HEK293 (cell line): Measurements from ENCODE around the gene TFE3.

Source experiments
- CTCF ChIA-PET: fragments of 350-600 bp; formaldehyde crosslinking; extraction: SDS; loops from one replicate; lab custom pipeline; 2021; ENCODE audit warnings: antibody characterized with exemption; lab: Yijun Ruan, JAX
- POLR2A ChIA-PET: fragments of 300-600 bp; formaldehyde crosslinking; extraction: SDS; loops from one replicate; lab custom pipeline; 2020; ENCODE audit warnings: antibody characterized with exemption, inconsistent platforms; lab: Yijun Ruan, JAX
- H3K27ac ChIP-seq: fragments of 200-500 bp; sonication (Bioruptor generic); 2 replicates; pipeline ENCODE4 v1.5.1; 2014; ENCODE audit warnings: low read depth, low read length, control low read depth, inconsistent platforms; ENCODE audit errors: extremely low read depth
- H3K36me3 ChIP-seq, 2 experiments: fragments of 200-500 bp in 1 of 2; sonication (Bioruptor generic) in 1 of 2; 1 replicate in 1 of 2; 2 replicates in 1 of 2; pipeline ENCODE4 v1.5.1; 2014 to 2017; ENCODE audit warnings: inconsistent platforms in 2 of 2, low read length in 2 of 2; ENCODE audit not compliant: control insufficient read depth in 2 of 2, insufficient read depth in 1 of 2
- H3K4me1 ChIP-seq: fragments of 200-500 bp; sonication (Bioruptor generic); 2 replicates; pipeline ENCODE4 v1.5.1; 2014; ENCODE audit warnings: mild to moderate bottlenecking, low read length, inconsistent platforms; ENCODE audit not compliant: control insufficient read depth, insufficient read depth
- H3K4me3 ChIP-seq: 2 replicates; pipeline ENCODE4 v1.5.1; 2011; ENCODE audit warnings: low read depth, mild to moderate bottlenecking, control low read depth, low read length, moderate library complexity
- H3K9me3 ChIP-seq: fragments of 200-500 bp; sonication (Bioruptor generic); 2 replicates; pipeline ENCODE4 v1.5.1; 2014; ENCODE audit warnings: low read depth, low read length, inconsistent platforms; ENCODE audit not compliant: control insufficient read depth, insufficient read depth
- SALL2 ChIP-seq: fragments of 450-650 bp; formaldehyde crosslinking; IDR thresholded peaks from 2 replicates; pipeline ENCODE4 v1.5.0; 2017; ENCODE audit warnings: missing biosample characterization, mild to moderate bottlenecking, missing genetic modification characterization, borderline replicate concordance
- SETDB1 ChIP-seq: IDR thresholded peaks from one replicate; pipeline ENCODE4 v1.6.1; 2017; ENCODE audit warnings: mild to moderate bottlenecking, low read length, moderate library complexity, mixed read lengths; ENCODE audit not compliant: insufficient read length
- SP7 ChIP-seq: fragments of 450-650 bp; formaldehyde crosslinking; IDR thresholded peaks from 2 replicates; pipeline ENCODE4 v1.5.1; 2016; ENCODE audit warnings: missing biosample characterization, missing genetic modification characterization
- YY1 ChIP-seq: fragments of 450-650 bp; formaldehyde crosslinking; IDR thresholded peaks from 2 replicates; pipeline ENCODE4 v1.5.1; 2018; ENCODE audit warnings: missing biosample characterization, missing genetic modification characterization
- ZBTB21 ChIP-seq: fragments of 450-650 bp; formaldehyde crosslinking; IDR thresholded peaks from 2 replicates; pipeline ENCODE4 v1.5.1; 2017; ENCODE audit warnings: missing biosample characterization, missing genetic modification characterization
- ZFP69B ChIP-seq: fragments of 450-650 bp; formaldehyde crosslinking; IDR thresholded peaks from 2 replicates; pipeline ENCODE4 v1.5.1; 2016; ENCODE audit warnings: missing biosample characterization, missing genetic modification characterization
- ZIC2 ChIP-seq: fragments of 450-650 bp; formaldehyde crosslinking; IDR thresholded peaks from 2 replicates; pipeline ENCODE4 v1.5.1; 2016; ENCODE audit warnings: missing biosample characterization, missing genetic modification characterization
- ZNF184 ChIP-seq: fragments of 450-650 bp; IDR thresholded peaks from 2 replicates; pipeline ENCODE4 v1.5.1; 2018; ENCODE audit warnings: missing biosample characterization, mild to moderate bottlenecking, missing genetic modification characterization
- ZNF19 ChIP-seq: fragments of 450-650 bp; formaldehyde crosslinking; IDR thresholded peaks from 2 replicates; pipeline ENCODE4; 2016; ENCODE audit warnings: missing biosample characterization, missing genetic modification characterization, low read depth
- ZNF324 ChIP-seq: fragments of 450-650 bp; formaldehyde crosslinking; IDR thresholded peaks from 2 replicates; pipeline ENCODE4 v1.5.1; 2016; ENCODE audit warnings: missing biosample characterization, missing genetic modification characterization
- ZNF391 ChIP-seq: fragments of 450-650 bp; formaldehyde crosslinking; IDR thresholded peaks from 2 replicates; pipeline ENCODE4 v1.5.1; 2016; ENCODE audit warnings: low read depth, missing biosample characterization, missing genetic modification characterization, borderline replicate concordance
- ZNF548 ChIP-seq: fragments of 450-650 bp; formaldehyde crosslinking; IDR thresholded peaks from 2 replicates; pipeline ENCODE4 v1.5.1; 2016; ENCODE audit warnings: missing biosample characterization, missing genetic modification characterization
- ZNF629 ChIP-seq: fragments of 450-650 bp; formaldehyde crosslinking; IDR thresholded peaks from 2 replicates; pipeline ENCODE4 v1.5.1; 2017; ENCODE audit warnings: missing biosample characterization, missing genetic modification characterization
- ZNF707 ChIP-seq: fragments of 450-650 bp; formaldehyde crosslinking; IDR thresholded peaks from 2 replicates; pipeline ENCODE4 v1.5.1; 2016; ENCODE audit warnings: missing biosample characterization, missing genetic modification characterization
- ZNF768 ChIP-seq: fragments of 450-650 bp; formaldehyde crosslinking; IDR thresholded peaks from 2 replicates; pipeline ENCODE4 v1.5.1; 2018; ENCODE audit warnings: missing biosample characterization, mild to moderate bottlenecking, missing genetic modification characterization
- ZNF830 ChIP-seq: fragments of 450-650 bp; IDR thresholded peaks from 2 replicates; pipeline ENCODE4 v1.5.0; 2018; ENCODE audit warnings: missing biosample characterization, missing genetic modification characterization, low read depth, mild to moderate bottlenecking, moderate library complexity
- TF ChIP-seq, protein P1 (sequence below): fragments of 450-650 bp; formaldehyde crosslinking; IDR thresholded peaks from 2 replicates; pipeline ENCODE4 v1.5.1; 2016; ENCODE audit warnings: missing biosample characterization, missing genetic modification characterization, low read depth
- TF ChIP-seq, protein P2 (sequence below): fragments of 450-650 bp; formaldehyde crosslinking; IDR thresholded peaks from 2 replicates; pipeline ENCODE4 v1.5.1; 2016; ENCODE audit warnings: missing biosample characterization, missing genetic modification characterization
- TF ChIP-seq, protein P3 (sequence below): fragments of 450-650 bp; formaldehyde crosslinking; IDR thresholded peaks from 2 replicates; pipeline ENCODE4 v1.5.1; 2017; ENCODE audit warnings: missing biosample characterization, missing genetic modification characterization
- TF ChIP-seq, protein P4 (sequence below): fragments of 450-650 bp; formaldehyde crosslinking; IDR thresholded peaks from 2 replicates; pipeline ENCODE4 v1.5.1; 2016; ENCODE audit warnings: missing biosample characterization, missing genetic modification characterization
- TF ChIP-seq, protein P5 (sequence below): fragments of 450-650 bp; formaldehyde crosslinking; IDR thresholded peaks from 2 replicates; pipeline ENCODE4 v1.5.1; 2016; ENCODE audit warnings: missing biosample characterization, missing genetic modification characterization, borderline replicate concordance

TFE3 gene

DNA sequence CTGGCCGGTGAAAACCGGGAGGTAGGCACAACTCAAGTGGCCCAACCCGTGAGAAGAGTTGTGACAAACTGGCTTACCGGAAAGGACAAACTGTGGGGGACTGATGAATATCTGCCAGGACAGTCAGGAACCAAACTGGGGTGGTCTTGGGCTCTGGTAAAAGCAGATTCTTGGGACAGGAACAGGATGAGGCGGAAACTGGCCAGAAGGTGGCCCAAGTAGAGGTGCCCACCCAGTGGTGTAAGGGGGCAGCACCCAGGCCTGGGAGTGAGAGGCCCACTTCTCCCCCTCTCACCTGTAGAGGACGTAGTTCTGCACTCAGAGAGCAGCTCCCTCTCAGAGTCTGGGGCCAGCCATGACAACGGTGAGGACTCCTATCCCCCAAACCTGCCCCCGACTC, 21.6 kb upstream of the TFE3 start:
- POLR2A ChIA-PET, result no interaction called here
- no peak overlapping the region for H3K4me3 ChIP-seq
- no peaks in the 10 kb centered on the region for H3K9me3 ChIP-seq
- no peak for TF ChIP-seq ZNF830 (tag by site-specific recombination)
- no peak for TF ChIP-seq ZNF707 (tag by site-specific recombination)
- no peak for TF ChIP-seq SP7
- no peak for TF ChIP-seq ZNF324 (tag by site-specific recombination)
- TF ChIP-seq, protein P1, sequence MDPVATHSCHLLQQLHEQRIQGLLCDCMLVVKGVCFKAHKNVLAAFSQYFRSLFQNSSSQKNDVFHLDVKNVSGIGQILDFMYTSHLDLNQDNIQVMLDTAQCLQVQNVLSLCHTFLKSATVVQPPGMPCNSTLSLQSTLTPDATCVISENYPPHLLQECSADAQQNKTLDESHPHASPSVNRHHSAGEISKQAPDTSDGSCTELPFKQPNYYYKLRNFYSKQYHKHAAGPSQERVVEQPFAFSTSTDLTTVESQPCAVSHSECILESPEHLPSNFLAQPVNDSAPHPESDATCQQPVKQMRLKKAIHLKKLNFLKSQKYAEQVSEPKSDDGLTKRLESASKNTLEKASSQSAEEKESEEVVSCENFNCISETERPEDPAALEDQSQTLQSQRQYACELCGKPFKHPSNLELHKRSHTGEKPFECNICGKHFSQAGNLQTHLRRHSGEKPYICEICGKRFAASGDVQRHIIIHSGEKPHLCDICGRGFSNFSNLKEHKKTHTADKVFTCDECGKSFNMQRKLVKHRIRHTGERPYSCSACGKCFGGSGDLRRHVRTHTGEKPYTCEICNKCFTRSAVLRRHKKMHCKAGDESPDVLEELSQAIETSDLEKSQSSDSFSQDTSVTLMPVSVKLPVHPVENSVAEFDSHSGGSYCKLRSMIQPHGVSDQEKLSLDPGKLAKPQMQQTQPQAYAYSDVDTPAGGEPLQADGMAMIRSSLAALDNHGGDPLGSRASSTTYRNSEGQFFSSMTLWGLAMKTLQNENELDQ (tag by site-specific recombination), result no peak
- no peak for TF ChIP-seq ZNF768 (tag by site-specific recombination)
- TF ChIP-seq, protein P2, sequence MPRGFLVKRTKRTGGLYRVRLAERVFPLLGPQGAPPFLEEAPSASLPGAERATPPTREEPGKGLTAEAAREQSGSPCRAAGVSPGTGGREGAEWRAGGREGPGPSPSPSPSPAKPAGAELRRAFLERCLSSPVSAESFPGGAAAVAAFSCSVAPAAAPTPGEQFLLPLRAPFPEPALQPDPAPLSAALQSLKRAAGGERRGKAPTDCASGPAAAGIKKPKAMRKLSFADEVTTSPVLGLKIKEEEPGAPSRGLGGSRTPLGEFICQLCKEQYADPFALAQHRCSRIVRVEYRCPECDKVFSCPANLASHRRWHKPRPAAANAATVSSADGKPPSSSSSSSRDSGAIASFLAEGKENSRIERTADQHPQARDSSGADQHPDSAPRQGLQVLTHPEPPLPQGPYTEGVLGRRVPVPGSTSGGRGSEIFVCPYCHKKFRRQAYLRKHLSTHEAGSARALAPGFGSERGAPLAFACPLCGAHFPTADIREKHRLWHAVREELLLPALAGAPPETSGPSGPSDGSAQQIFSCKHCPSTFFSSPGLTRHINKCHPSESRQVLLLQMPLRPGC (tag by site-specific recombination), result no peak
- CTCF ChIA-PET, result no interaction called here
- H3K36me3 ChIP-seq, result peaks cover 0 to 41% of the 10 kb centered on the region in 2 experiments; a peak in 1 of 3 replicates
- H3K4me1 ChIP-seq, result no peaks in the 10 kb centered on the region
- H3K27ac ChIP-seq, result no peak overlapping the region

DNA sequence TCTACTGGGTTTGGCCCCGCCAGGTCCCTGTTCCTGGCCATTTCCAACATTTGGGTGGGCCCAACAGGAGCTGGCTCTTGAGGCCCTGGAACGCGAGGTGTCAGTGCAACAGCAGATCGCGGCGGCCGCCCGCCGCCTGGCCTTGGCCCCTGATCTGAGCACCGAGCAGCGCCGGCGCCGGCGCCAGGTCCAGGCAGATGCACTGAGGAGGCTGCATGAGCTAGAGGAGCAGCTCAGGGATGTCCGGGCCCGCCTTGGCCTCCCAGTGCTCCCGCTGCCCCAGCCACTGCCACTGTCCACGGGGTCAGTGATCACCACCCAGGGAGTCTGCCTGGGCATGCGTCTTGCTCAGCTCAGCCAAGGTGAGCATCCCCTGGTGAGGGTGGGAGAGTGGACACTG, 21.1 kb upstream of the TFE3 start:
- Histone ChIP-seq H3K36me3 (peaks cover 0 to 41% of the 10 kb centered on the region in 2 experiments; a peak in 1 of 3 replicates), H3K4me1 (no peaks in the 10 kb centered on the region), H3K4me3 (no peak overlapping the region), H3K27ac (no peak overlapping the region), H3K9me3 (no peaks in the 10 kb centered on the region)
- ChIA-PET POLR2A (no interaction called here), CTCF (no interaction called here)
- TF ChIP-seq ZNF19 (tag by site-specific recombination), result no peak
- TF ChIP-seq, protein P3, sequence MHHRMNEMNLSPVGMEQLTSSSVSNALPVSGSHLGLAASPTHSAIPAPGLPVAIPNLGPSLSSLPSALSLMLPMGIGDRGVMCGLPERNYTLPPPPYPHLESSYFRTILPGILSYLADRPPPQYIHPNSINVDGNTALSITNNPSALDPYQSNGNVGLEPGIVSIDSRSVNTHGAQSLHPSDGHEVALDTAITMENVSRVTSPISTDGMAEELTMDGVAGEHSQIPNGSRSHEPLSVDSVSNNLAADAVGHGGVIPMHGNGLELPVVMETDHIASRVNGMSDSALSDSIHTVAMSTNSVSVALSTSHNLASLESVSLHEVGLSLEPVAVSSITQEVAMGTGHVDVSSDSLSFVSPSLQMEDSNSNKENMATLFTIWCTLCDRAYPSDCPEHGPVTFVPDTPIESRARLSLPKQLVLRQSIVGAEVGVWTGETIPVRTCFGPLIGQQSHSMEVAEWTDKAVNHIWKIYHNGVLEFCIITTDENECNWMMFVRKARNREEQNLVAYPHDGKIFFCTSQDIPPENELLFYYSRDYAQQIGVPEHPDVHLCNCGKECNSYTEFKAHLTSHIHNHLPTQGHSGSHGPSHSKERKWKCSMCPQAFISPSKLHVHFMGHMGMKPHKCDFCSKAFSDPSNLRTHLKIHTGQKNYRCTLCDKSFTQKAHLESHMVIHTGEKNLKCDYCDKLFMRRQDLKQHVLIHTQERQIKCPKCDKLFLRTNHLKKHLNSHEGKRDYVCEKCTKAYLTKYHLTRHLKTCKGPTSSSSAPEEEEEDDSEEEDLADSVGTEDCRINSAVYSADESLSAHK (tag by site-specific recombination), result no peak
- no peak for TF ChIP-seq YY1 (tag by site-specific recombination)
- TF ChIP-seq ZBTB21 (tag by site-specific recombination), result no peak
- TF ChIP-seq, protein P4, sequence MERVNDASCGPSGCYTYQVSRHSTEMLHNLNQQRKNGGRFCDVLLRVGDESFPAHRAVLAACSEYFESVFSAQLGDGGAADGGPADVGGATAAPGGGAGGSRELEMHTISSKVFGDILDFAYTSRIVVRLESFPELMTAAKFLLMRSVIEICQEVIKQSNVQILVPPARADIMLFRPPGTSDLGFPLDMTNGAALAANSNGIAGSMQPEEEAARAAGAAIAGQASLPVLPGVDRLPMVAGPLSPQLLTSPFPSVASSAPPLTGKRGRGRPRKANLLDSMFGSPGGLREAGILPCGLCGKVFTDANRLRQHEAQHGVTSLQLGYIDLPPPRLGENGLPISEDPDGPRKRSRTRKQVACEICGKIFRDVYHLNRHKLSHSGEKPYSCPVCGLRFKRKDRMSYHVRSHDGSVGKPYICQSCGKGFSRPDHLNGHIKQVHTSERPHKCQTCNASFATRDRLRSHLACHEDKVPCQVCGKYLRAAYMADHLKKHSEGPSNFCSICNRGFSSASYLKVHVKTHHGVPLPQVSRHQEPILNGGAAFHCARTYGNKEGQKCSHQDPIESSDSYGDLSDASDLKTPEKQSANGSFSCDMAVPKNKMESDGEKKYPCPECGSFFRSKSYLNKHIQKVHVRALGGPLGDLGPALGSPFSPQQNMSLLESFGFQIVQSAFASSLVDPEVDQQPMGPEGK (tag by site-specific recombination), result no peak
- no peak for TF ChIP-seq ZNF184 (tag by site-specific recombination)
- no peak for TF ChIP-seq ZNF548 (tag by site-specific recombination)
- TF ChIP-seq SALL2 (tag by site-specific recombination), result no peak
- TF ChIP-seq SETDB1, result no peak
- no peak for TF ChIP-seq ZNF629 (tag by site-specific recombination)
- no peak for TF ChIP-seq ZNF707 (tag by site-specific recombination)
- no peak for TF ChIP-seq ZIC2 (tag by site-specific recombination)
- TF ChIP-seq ZNF391 (tag by site-specific recombination), result no peak
- no peak for TF ChIP-seq ZFP69B (tag by site-specific recombination)
- TF ChIP-seq, protein P5, sequence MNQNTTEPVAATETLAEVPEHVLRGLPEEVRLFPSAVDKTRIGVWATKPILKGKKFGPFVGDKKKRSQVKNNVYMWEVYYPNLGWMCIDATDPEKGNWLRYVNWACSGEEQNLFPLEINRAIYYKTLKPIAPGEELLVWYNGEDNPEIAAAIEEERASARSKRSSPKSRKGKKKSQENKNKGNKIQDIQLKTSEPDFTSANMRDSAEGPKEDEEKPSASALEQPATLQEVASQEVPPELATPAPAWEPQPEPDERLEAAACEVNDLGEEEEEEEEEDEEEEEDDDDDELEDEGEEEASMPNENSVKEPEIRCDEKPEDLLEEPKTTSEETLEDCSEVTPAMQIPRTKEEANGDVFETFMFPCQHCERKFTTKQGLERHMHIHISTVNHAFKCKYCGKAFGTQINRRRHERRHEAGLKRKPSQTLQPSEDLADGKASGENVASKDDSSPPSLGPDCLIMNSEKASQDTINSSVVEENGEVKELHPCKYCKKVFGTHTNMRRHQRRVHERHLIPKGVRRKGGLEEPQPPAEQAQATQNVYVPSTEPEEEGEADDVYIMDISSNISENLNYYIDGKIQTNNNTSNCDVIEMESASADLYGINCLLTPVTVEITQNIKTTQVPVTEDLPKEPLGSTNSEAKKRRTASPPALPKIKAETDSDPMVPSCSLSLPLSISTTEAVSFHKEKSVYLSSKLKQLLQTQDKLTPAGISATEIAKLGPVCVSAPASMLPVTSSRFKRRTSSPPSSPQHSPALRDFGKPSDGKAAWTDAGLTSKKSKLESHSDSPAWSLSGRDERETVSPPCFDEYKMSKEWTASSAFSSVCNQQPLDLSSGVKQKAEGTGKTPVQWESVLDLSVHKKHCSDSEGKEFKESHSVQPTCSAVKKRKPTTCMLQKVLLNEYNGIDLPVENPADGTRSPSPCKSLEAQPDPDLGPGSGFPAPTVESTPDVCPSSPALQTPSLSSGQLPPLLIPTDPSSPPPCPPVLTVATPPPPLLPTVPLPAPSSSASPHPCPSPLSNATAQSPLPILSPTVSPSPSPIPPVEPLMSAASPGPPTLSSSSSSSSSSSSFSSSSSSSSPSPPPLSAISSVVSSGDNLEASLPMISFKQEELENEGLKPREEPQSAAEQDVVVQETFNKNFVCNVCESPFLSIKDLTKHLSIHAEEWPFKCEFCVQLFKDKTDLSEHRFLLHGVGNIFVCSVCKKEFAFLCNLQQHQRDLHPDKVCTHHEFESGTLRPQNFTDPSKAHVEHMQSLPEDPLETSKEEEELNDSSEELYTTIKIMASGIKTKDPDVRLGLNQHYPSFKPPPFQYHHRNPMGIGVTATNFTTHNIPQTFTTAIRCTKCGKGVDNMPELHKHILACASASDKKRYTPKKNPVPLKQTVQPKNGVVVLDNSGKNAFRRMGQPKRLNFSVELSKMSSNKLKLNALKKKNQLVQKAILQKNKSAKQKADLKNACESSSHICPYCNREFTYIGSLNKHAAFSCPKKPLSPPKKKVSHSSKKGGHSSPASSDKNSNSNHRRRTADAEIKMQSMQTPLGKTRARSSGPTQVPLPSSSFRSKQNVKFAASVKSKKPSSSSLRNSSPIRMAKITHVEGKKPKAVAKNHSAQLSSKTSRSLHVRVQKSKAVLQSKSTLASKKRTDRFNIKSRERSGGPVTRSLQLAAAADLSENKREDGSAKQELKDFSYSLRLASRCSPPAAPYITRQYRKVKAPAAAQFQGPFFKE, result no peak
